HL-60/S4 treated with phorbol 12-myristate 13-acetate at 8.2 ng/mL for 4 days and 3 days (cell line): ENCODE results near the gene FBXW7.

Experiments
- in situ Hi-C: fragments of 300-500 bp; cut with MboI; formaldehyde crosslinking; loops from 2 replicates; pipeline ENCODE4 v1.15.0; 2022; ENCODE audit warnings: low sequenced_read_pairs

Gene FBXW7

DNA sequence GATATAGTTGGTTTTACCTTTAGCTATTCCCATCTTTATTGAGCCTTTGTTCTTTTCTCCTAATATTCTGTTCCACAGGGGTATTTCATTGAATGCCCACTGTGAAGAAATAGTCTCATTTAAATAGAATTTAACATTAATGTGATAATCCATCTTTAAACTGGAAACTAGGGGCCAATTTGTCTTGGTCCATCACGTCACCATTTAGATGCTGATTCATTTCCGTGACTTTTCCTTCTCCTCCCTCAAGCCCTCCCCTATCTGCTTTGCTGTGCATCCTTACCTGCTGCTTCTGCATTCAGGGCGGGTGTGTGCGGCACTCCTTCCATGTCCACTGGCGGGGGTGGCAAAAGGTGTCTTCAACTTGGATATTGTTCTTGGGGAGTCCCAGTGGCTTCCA, 241.1 kb downstream of the FBXW7 start:
- in situ Hi-C loops: no loop called here

DNA sequence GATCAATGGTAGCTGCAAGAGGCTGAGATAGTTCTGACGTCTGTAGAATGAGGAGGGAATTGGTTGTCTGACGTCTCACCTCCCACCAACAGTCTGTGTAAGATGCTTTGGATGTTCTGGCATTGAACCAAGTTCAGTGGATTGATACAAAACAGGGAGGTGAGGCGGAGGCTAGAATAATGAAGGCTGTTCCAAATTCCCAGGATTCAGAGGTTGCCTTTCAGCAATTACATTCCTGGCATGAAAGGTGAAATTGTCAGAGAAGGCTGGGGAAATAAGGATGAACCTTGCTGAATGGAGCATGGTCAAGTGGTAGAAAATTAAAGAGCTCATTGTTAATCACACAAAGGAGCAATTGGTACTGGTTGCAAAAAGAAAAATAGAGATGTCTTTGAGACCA, 241.6 kb downstream of the FBXW7 start:
- in situ Hi-C loops: no loop called here

DNA sequence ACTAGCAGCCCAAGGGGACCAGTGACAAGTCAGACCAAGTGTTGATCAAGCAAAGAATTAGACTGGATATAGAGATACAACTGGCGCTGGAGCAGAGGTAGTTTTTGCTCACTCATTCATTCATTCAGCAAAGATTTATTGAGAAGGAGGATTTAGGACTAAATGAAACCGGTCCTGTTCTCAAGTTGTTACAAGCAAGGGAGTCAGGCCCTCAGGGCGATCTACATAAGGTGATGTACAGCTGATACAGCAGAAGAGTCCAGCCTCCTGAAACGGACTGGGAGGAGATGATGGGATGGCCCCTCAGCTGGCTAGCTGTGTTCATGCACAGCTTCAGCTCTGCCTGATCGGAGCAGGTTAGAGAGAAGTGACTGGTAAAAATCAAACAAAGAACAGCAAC, 242.4 kb downstream of the FBXW7 start:
- in situ Hi-C loops: no loop called here

DNA sequence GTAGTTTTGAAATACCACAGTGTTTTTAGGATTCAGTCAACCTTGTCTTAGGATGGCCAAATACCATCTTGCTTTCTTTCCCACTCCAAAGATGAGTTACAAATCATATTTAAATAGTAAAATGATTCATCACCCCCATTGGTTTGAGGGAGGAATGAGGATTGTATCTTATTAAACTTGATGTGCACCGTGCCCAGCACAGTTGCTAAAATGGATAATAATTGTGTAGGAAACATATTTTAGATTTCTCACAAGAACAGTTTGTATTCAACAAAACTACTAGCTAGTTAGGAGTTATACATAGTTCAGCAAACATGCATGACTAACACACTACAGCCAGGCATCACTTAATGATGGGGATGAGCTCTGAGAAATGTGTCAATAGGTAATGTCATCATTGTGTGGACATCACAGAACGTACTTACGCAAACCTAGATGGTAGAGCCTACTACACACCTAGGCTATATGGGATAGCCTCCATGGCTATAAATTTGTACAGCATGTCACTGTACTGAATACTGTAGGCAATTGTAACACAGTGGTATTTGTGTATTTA, 245.4 kb downstream of the FBXW7 start:
- in situ Hi-C loops: no loop called here

DNA sequence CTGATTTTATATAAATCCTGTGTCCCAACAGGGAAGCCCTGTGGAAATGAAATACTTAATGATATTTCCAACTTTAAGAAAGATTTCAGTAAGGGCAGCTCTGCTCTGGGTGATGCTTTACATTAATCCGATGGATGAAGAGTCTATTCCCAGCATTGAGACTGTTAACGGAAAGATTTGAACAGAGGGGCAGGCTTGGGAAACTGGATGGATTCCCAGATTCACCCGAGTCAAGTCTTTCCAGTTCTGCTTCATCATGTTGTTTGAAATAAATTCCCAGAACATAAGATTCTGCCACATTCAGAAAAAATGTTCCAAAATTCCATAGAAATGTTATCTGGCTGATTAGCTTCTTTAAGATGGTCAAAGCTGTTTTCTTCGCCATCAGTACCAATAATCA, 246.0 kb downstream of the FBXW7 start:
- in situ Hi-C loops: no loop called here

- in situ Hi-C loops: no loop called here
These were observed 246.4 kb downstream of the FBXW7 start for GRCh38 chr4:152289541-152289940.

- in situ Hi-C loops: no loop called here
These were observed 252.0 kb downstream of the FBXW7 start for GRCh38 chr4:152283801-152284470.

- in situ Hi-C loops: no loop called here
These were observed 254.1 kb downstream of the FBXW7 start for GRCh38 chr4:152281822-152282221.

DNA sequence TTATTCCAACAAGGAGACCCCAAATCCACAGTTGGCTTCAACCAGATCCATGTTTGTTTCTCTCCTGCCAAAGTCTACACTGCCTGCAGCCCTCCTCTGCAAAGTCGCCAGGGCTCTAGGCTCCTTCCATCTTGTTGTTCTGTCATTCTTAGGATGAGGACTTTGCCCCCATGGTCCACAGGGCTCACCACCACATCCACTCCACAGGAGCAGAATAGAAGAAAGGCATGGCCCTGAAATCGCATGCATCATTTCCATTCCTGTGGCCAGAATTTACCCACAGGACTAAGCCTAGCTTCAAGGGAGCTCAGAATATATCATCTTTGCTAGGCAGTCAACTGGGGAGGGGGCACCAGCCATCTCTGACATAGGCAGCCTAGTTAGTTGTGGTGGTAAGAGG, 254.7 kb downstream of the FBXW7 start:
- in situ Hi-C loops: no loop called here

DNA sequence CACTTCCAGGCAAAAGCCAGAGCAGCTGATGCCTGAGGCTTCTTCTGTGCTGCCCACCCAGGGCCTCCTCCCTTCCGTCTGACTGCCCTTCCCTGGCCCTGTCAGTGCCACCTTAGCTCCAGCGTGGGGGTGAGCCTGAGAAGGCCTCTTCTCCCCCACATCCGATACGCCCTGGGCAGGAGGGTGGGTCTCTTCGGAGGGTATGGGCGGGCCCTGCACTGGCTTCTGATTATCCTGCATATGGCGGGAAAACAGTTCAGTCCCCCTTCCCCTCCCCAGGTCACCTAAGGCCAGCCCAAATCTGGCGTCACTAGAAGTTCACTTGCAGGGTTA, 256.7 kb downstream of the FBXW7 start:
- in situ Hi-C loops: no loop called here

DNA sequence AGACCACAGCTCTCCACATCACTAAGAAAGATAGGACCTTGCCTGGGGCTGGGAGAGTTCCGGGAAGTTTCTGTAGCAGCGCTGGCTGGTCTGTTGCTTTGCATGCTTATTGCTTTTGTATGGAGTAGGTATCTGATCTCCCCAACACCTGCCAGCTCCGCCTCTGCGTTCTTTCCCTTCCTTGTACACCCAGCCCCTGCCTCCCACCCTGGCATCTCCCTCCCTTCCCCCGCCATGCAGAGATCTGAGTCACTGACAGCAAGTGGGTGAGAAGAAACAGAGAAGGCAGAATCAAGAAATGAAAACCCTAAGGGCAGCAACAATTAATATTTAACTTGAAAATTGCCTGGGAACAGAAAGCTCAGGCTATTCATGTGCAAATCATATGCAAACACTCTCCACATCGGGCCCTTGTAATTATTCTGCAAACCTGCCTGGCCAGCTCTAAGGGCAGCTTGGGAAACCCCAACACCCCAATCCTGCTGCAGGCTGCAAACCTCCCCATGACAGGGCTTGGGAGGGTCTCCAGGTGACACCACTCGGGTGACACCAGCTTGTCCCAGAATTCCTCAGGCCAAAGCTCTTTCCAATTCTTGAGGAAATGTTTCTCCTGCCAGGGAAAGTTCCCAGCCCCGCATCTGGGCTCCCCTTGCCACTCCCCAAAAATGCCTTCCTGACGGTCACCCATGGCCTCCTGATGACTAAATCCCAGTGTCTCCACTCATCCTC, 257.2 kb downstream of the FBXW7 start:
- in situ Hi-C loops: no loop called here

DNA sequence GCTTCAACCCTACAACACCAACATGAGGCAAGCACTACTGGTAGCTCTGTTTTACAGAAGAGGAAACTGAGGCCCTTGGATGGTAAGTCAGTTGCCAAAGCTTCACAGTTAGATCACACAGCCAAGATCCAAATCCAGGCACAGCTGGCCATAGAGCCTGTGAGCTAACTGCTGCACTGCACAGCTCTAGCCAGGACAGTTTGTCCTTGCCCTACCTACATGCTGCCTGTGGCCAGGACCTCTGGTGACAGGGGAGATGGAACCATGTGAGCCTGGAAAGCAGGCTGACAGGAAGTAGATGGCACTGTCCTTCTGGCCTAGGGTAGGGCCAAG, 257.8 kb downstream of the FBXW7 start:
- in situ Hi-C loops: no loop called here

- in situ Hi-C loops: no loop called here
These were observed 258.6 kb downstream of the FBXW7 start for GRCh38 chr4:152277333-152277732.

- in situ Hi-C loops: no loop called here
These were observed 262.5 kb downstream of the FBXW7 start for GRCh38 chr4:152273343-152273742.
